HL-60/S4 treated with phorbol 12-myristate 13-acetate at 8.2 ng/mL for 4 days and 3 days (cell line): ENCODE data around the gene CD93.

Experiments
- in situ Hi-C: fragments of 300-500 bp; cut with MboI; formaldehyde crosslinking; loops from 2 replicates; pipeline ENCODE4 v1.15.0; 2022; ENCODE audit warnings: low sequenced_read_pairs

CD93 gene

GRCh38 chr20:23084282-23084844, 1.8 kb downstream of the CD93 start:
- in situ Hi-C loops, result no loop called here

- in situ Hi-C loops, result no loop called here
These were observed 2.4 kb downstream of the CD93 start for GRCh38 chr20:23083553-23084220.

GRCh38 chr20:23082846-23083552, 3.1 kb downstream of the CD93 start:
- in situ Hi-C loops, result no loop called here

- in situ Hi-C loops, result no loop called here
These were observed 4.8 kb downstream of the CD93 start for GRCh38 chr20:23081263-23081819.

GRCh38 chr20:23080521-23080920, 5.6 kb downstream of the CD93 start:
- in situ Hi-C loops, result no loop called here

- in situ Hi-C loops, result no loop called here
These were observed 6.2 kb downstream of the CD93 start for GRCh38 chr20:23079926-23080325.

GRCh38 chr20:23079016-23079351, 7.1 kb downstream of the CD93 start:
- in situ Hi-C loops, result no loop called here

- in situ Hi-C loops, result no loop called here
These were observed 7.6 kb downstream of the CD93 start for GRCh38 chr20:23078351-23079015.

GRCh38 chr20:23077277-23077676, 8.8 kb downstream of the CD93 start:
- in situ Hi-C loops, result no loop called here

GRCh38 chr20:23074052-23074451, 12.1 kb downstream of the CD93 start:
- in situ Hi-C loops, result loop anchor here (25.0 kb wide), 1 partner anchor 163 kb away; no protein-coding TSS in a partner anchor

GRCh38 chr20:23072892-23073586, 13.1 kb downstream of the CD93 start:
- in situ Hi-C loops, result loop anchor here (25.0 kb wide), 1 partner anchor 164 kb away; no protein-coding TSS in a partner anchor

- in situ Hi-C loops, result loop anchor here (25.0 kb wide), 1 partner anchor 165 kb away; no protein-coding TSS in a partner anchor
These were observed 14.1 kb downstream of the CD93 start for GRCh38 chr20:23071996-23072395.

- in situ Hi-C loops, result loop anchor here (25.0 kb wide), 1 partner anchor 166 kb away; no protein-coding TSS in a partner anchor
These were observed 14.7 kb downstream of the CD93 start for GRCh38 chr20:23071398-23071797.

- in situ Hi-C loops, result loop anchor here (25.0 kb wide), 1 partner anchor 168 kb away; no protein-coding TSS in a partner anchor
These were observed 17.0 kb downstream of the CD93 start for GRCh38 chr20:23069108-23069507.

- in situ Hi-C loops, result loop anchor here (25.0 kb wide), 1 partner anchor 169 kb away; no protein-coding TSS in a partner anchor
These were observed 17.8 kb downstream of the CD93 start for GRCh38 chr20:23068283-23068682.

- in situ Hi-C loops, result loop anchor here (25.0 kb wide), 1 partner anchor 171 kb away; no protein-coding TSS in a partner anchor
These were observed 19.4 kb downstream of the CD93 start for GRCh38 chr20:23066772-23067171.

GRCh38 chr20:23065266-23066201, 20.6 kb downstream of the CD93 start:
- in situ Hi-C loops, result loop anchor here (25.0 kb wide), 1 partner anchor 172 kb away; no protein-coding TSS in a partner anchor

- in situ Hi-C loops, result loop anchor here (25.0 kb wide), 1 partner anchor 174 kb away; no protein-coding TSS in a partner anchor
These were observed 22.5 kb downstream of the CD93 start for GRCh38 chr20:23063581-23063980.

GRCh38 chr20:23063168-23063567, 23.0 kb downstream of the CD93 start:
- in situ Hi-C loops, result loop anchor here (25.0 kb wide), 1 partner anchor 174 kb away; no protein-coding TSS in a partner anchor
